IMR-90 (cell line): ENCODE measurements around the gene JAK1.

Source experiments
- CEBPB ChIP-seq: IDR thresholded peaks from 2 replicates; pipeline ENCODE4 v1.6.1; 2012; ENCODE audit warnings: low read depth, low read length, improper control_type of control experiment
- NFE2L2 ChIP-seq: fragments of 150-350 bp; IDR thresholded peaks from 2 replicates; pipeline ENCODE4 v1.6.1; 2016; ENCODE audit warnings: low read depth, mild to moderate bottlenecking, low read length
- POLR2A ChIP-seq: IDR thresholded peaks from 2 replicates; pipeline ENCODE4 v1.6.1; 2012; ENCODE audit warnings: mild to moderate bottlenecking, low read depth, low read length
- RFX5 ChIP-seq: IDR thresholded peaks from 2 replicates; pipeline ENCODE4 v1.8.0; 2012; ENCODE audit warnings: low read depth, mild to moderate bottlenecking, low read length, moderate library complexity
- TF ChIP-seq, protein P1 (sequence below): conservative IDR thresholded peaks from 2 replicates; pipeline ENCODE4 v1.5.1; 2012; ENCODE audit warnings: mild to moderate bottlenecking, low read depth, low read length, improper control_type of control experiment

DNA sequence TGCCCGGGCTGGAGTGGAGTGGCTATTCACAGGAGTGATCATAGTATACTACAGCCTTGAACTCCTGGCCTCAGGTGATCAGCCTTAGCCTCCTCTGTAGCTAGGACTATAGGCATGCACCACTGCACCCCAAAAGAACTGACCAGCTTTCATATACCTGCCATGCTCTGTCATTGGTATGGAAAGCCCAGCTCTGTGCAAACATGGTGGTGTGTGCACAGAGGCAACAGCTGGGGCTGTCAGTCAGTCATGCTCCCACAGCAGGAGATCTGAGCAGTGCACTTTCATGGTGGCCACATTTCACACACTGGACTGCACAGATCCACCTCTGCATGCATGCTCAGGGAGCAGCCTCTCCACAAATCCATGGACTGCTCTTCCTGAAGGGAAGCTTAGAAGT is 8.8 kb upstream of the JAK1 start:
- TF ChIP-seq POLR2A (no peak), CEBPB (no peak), NFE2L2 (no peak), RFX5 (no peak)
- TF ChIP-seq, protein P1, sequence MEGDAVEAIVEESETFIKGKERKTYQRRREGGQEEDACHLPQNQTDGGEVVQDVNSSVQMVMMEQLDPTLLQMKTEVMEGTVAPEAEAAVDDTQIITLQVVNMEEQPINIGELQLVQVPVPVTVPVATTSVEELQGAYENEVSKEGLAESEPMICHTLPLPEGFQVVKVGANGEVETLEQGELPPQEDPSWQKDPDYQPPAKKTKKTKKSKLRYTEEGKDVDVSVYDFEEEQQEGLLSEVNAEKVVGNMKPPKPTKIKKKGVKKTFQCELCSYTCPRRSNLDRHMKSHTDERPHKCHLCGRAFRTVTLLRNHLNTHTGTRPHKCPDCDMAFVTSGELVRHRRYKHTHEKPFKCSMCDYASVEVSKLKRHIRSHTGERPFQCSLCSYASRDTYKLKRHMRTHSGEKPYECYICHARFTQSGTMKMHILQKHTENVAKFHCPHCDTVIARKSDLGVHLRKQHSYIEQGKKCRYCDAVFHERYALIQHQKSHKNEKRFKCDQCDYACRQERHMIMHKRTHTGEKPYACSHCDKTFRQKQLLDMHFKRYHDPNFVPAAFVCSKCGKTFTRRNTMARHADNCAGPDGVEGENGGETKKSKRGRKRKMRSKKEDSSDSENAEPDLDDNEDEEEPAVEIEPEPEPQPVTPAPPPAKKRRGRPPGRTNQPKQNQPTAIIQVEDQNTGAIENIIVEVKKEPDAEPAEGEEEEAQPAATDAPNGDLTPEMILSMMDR: no peak
